Activated CD8-positive, alpha-beta memory T cell treated with anti-CD3 and anti-CD28 coated beads, Interleukin-2, amount 50 U/mL, for 24 hours (primary cell): Measurements from ENCODE around the gene TAP1.

Experiments used
- DNase-seq: peaks from one replicate; pipeline ENCODE4 v3.0.0-alpha.2; 2020; ENCODE audit errors: extremely low read depth

TAP1 gene

DNA sequence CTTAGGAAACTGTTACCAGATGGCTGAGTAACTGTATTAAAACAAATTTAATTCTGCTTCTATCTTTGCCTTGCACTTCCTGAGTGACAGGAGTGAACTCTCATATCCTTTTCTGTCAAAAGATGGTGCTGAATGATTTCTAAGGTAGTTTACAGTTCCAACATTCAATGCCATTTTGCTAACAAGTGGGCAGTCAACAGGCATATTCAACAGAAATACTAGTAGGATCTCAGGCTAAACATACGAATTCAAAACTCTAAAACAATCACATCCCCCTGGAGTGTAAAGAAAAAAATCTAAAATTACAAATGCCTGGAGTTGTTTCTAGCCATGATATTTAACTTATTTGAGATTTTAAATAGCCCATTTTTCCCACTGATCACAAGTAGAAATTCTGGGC is 7.2 kb upstream of the TAP1 start:
- DNase-seq = no peak

DNA sequence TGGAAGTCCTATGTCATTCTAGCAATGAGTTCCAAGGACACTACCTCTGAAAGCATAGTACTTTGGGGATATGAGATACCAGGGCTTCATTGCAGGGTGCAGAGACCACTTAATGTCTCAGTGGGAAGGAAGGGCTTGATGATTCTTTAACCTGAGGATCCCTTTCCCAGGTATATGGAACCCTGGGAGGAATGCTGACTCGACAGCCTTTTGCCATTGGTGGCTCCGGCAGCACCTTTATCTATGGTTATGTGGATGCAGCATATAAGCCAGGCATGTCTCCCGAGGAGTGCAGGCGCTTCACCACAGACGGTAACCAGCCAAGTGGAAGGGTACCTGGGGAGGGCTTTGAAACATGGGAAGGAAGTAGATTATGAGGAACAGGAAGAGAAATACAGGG is 4.7 kb upstream of the TAP1 start:
- DNase-seq = no peak

DNA sequence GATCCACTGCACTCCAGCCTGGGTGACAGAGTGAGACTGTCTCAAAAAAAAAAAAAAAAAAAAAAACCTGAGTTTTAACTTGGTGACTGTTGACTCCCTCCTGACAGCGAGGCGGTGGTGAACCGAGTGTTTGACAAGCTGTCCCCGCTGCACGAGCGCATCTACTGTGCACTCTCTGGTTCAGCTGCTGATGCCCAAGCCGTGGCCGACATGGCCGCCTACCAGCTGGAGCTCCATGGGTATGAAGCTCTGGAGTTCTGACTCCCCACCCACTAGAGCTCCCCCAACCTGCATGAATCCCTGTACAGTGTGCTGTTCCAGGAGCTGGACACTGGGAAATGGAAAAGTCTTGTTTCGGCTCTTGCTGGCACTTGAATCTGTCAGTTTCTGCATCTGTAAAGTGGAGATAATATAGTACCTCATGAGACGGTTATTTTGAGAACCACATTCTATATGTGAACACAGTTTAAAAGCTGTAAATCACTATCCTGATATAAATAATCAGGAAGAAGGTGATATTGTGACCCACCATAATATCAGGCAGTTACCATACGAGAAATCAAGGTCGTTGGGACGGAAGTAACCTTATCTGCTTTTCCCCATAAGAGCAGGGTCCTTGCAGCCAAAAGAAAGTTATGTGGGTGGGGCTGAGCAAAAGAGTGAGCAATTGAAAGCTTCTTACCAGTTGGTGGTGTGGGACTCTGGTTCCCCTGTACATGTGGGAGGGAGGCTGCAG is 3.8 kb upstream of the TAP1 start:
- DNase-seq = no peak

DNA sequence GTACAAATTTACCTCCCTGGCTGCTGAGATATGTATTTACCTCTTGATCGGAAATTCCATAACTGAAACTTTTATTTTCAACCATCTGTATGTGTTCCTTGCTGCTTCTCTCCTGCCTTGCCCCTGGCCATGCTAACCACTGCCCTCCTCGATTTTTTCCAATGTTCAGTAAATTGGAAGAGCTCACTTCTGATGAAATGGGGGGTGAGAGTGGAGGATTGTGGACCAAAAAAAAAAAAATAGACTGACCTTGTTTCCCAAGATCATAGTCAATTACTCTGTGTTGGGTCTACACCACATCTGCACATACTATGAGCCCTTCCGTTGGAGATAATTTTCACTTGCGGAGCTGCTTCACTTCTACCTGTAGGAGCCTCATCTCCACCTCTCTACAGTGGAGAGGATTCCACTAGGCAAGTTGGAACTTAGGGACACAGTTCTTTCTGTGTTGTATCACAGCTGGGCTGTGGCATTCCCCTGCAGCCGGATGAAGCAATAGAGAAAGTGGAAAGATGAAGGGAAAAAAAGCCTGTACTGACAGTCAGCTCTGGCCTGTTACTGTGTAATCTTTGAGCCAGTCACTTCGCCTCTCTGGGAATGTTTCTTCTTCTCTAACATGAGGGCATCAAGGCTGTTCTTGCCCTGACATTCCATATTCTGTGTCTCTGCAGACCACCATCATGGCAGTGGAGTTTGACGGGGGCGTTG is 2.1 kb upstream of the TAP1 start:
- DNase-seq = no peak

DNA sequence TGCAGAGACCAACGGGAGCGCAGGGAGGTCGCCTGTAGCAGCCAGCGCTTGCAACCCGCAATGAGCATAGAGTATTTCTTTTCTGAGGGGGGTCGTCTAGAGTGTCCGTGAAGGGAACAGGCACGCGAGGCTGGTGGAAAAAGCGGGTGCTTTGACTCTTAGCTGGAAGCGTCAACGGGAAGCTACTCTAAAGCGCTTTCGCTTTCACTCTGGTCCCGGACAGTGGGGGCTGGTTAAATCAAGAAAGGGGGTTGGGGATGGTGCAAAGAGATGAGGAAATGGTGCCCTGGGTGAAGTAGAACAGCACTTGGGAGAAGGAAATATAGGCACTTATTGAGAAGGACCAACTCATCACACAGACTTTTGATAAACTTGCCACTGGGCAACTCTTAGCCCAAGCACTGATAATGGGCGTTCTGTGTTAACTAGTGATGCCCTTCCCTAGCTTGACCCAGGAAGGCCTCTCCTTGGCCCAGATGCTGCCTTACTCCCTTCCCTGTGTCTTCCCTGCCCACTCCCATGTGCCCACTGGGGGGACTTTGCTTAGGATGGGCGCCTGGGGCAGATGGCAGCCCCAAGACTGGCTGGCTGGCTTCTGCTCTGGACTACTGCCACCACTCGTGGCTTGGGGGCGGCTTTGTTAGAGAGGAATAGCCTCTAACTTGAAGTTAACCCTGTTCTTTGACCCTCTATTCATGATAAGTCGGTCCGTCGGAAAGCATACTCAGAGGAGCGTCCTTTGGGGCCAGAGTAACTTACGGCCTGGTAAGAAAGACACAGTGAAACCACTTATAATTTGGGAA is 1.1 kb upstream of the TAP1 start:
- DNase-seq = no peak

DNA sequence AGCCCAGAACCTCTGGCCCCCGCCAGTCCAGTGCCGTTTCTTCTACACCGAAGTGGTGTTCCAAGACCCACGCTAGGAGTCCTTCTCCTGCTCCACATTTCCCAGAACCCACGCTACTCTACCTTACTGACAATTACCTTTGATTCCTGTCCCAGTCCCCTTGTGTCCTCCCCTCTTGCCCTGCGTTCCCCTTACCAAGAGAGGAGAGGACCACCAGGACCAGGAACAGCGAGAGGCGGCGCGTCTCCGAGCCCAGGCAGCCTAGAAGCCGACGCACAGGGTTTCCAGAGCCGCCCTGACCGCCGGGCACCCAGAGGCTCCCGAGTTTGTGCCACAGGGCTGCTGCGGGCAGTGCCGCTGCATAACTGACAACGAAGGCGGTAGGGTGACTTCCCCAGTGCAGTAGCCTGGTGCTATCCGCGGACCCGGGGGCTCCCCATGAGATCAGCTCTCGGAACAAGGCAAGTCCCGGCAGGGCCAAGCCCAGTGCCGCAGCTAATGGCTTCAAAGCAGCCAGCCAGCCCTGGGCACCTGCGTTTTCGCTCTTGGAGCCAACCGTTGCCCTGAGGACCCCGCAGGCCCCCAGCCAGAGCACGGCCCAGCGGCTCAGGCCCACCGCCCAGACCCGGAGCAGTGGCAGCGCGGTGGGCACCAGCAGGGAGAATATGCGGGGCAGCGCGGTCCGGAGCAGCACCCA is 512 bp downstream of the TAP1 start:
- no peak for DNase-seq

DNA sequence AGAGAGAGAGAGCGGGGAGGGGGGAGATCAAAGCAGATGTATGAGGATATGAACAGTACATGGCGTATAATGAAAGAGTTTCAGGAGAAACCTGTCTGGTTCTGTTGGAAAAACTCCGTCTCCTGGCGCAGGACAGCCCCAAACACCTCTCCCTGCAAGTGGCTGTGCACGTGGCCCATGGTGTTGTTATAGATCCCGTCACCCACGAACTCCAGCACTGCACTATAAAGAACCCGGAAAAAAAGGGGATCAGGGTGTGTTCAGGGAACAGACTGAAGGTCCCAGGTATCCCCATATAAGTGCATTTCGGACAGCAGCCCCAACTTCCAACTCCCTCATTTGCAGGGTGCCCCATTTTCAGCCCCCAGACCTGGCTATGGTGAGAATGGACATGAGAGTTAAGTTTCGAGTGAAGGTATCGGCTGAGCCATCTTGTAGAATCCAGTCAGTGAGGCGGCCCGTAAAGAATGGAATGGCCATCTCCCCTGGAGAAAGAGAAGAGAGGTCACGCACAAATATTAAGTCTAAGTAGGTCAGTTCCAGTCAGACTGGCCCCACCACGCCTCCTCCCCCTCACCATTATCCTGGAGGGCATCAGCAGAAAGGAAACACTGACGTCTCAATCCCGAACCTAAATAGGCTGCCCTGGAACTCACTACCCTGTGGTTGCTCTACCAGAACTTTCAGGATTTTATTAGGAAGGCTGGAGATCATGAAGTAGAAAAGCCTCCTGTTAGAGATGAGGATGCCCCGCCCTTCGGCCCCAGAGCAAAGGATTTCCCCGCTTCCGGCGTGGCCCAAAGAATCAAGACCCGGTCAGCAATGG is 1.3 kb downstream of the TAP1 start:
- no peak for DNase-seq

DNA sequence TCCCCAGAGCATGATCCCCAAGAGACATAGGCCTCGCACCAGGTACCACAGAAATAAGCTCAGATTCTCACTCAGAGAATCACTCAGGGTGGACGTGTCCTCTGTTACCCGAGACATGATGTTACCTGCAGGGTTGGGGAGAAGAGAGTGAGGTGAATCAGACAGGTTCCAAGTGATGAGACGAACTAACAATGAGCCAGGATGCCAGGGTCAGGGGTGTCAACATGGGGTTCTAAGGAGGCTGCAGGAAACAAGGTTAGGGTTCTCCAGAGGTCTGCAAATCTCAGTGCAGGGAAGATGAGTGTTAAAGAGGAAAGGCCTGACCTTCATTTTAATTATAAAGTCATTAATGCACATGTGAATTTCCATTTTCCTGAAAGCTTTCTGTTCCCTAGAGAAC is 2.5 kb downstream of the TAP1 start:
- no peak for DNase-seq

DNA sequence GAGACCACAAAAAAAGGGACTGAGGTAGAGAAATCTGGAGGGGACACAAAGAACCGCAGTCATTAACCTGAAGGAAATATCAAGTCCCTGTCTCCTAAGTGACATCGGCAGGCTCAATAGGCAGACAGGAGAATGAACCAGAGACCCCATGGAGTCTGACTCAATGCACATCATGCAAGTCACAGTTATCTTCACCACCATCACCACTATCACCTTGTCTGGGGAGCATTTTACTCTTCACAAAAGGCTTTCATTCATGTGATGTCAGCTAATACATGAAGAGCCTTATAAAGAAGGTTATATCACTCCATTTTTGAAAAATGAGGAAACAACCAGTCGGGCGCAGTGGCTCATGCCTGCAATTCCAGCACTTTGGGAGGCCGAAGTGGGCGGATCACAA is 4.4 kb downstream of the TAP1 start:
- no peak for DNase-seq

DNA sequence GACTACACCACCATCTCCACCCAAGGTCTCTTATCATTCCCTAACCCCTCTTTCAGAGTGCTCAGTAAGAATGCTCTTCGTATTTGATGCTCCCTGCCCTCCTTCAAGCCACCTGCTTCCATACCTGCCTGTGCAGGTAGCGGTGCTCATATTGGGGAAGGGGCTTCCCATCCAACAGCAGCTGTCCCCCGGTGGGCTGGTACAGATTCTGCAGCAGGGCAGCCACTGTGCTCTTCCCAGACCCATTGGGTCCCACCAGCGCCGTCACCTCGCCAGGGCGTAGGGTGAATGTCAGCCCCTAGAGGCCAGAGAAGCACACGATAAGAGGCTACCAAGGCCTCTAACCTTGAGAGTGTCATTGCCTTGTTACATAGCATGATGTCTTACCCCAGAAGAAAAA is 5.7 kb downstream of the TAP1 start:
- DNase-seq = no peak

DNA sequence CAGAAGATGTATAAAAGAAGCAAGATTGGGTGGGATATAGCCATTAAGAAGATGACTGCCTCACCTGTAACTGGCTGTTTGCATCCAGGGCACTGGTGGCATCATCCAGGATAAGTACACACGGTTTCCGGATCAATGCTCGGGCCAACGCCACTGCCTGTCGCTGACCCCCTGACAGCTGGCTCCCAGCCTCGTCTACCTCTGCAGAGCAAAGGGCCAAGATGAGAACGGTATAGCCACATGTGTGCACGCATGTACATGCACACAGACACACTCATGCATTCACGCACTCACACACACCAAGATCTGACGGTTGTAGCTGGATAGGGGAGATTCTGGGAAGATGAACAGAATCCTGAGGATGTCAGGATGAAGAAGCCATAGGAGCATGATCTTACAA is 6.5 kb downstream of the TAP1 start:
- no peak for DNase-seq

DNA sequence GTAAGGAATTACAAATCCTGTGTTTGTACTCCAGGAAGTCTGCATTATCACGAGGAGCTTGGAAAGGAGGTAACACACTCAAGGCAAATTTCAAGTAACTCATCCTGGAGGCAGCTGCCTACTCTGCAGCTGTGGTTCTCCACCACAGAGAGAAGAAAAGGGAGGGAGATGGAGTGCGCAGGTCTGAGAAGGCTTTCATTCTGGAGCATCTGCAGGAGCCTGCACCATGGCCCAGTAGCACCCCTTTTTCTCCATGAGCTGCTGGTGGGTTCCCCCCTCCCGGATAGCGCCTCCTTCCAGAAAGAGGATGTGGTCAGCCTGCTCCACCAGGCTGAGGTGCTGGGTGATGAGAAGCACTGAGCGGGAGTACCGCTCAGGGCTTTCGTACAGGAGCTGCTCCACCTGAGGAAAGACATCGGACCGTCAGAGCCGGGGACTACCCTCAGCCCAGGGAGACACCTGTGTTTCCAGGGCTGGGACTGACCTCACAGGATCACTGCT is 8.1 kb downstream of the TAP1 start:
- no peak for DNase-seq

DNA sequence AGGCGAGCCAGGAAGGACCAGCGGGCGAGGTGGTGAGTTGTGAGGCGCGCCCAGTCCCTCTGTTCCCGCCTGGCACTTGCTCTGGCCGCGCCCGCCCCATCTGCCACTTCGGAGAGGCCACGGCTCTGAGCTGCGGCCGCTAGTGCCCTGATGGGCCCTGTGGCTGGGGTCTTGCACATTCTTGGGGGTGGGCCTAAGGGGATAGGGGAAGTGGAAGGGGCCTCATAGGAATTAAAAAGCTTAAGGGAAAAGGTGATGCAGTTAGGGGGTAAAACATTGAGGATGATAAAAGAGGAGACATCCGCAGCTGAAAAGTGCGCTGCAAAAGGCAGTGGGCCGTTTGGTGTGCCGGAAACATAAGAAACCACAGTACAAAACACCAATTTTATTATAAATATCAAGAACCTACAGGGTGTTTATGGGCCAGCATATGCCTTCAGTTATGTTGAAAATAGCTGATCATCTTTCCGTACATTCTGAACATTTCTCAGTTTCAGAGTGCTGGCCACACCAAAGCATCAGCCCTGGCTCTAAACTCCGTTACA is 8.6 kb downstream of the TAP1 start:
- DNase-seq = no peak

DNA sequence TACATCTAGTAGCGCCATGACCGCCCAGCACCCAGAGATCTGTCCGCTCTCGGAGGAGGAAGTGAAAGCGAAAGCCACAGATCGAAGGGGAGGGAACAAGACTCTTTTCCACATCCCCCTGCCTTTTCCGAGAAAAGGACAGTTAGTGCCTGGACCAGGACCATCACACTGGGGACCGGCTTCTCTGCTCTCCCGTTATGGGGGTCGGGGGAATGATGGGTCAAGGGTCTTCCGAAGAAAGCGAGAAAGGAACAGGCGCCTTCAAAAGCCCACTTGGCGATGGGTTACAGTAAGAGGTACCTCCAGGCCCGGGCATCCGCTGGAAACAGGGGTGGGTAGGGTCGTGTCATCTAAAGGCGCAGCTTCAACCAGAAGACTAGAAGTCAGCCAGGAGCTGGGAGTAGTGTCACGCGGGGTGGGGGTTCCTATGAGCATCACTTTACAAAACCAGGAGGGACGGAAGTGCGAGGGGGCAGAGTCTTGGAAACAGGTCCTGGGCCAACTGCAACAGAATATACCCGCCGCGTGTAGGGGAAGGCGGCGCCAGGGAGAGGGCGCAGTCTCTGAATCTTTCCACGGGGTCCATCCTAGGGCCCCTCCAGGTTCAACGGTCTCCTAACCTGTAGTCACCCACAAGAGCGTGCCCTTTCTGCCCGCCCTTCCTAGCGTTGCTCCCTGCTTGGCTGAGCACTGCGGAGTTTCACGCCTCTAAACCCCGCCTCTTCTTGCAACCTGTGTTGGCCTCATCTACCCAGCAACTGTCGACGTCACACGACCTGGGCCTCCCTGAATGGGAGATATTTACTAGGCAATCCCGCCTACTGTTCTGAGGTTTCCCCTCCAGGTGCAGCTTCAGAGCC is 9.3 kb downstream of the TAP1 start, which contains the start of gene PSMB8:
PSMB8 (minus strand) TSS at position 69 of the 860 bp plus-strand sequence; CDS start at position 18, 51 bp downstream.
- DNase-seq = peak; percentile 99

DNA sequence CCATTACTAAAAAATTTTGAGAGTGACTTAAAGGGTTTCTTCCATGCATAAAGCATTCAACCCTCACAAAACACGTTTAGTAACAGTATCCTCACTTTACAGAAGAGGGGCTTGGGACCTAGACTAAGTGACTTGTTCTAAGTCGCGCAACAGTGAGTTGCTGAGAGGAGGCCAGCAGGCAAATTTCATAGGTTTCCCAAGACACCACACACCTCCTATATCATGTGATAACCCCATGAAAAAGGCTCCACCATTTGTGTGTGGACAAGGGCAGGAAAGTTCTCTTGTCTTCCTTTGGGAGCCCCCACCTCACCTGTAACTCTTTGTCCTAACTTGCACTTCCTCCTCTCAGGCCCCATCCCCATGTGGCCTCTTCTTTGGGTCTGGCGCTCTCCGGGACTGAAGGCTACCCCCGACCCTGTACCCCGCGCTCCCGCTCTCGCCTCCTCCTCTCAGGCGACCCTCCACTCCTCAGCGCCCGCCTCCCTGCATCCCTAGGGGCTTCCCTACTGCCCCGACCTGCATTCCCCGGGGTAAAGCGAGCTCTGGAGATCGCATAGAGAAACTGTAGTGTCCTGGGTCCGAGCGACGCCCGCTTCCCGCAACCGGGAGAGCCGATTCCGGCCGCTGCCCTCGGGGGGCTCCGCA is 10.0 kb downstream of the TAP1 start:
- DNase-seq = no peak

DNA sequence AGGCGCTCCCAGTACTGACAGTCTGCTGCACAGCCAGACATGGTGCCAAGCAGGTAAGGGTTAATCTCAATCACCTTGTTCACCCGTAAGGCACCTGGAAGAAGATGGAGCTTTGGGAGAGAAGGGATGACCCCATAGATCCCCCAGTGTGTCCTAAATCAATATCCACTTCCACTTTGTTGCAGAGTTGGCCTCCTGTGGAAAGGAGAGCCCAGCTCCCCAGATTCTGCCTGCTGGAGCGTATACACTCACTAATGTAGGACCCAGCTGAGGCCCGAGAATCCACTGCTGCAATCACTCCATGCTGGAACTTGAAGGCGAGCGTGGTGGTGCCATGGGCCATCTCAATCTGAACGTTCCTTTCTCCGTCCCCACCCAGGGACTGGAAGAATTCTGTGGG is 10.8 kb downstream of the TAP1 start:
- DNase-seq = no peak

DNA sequence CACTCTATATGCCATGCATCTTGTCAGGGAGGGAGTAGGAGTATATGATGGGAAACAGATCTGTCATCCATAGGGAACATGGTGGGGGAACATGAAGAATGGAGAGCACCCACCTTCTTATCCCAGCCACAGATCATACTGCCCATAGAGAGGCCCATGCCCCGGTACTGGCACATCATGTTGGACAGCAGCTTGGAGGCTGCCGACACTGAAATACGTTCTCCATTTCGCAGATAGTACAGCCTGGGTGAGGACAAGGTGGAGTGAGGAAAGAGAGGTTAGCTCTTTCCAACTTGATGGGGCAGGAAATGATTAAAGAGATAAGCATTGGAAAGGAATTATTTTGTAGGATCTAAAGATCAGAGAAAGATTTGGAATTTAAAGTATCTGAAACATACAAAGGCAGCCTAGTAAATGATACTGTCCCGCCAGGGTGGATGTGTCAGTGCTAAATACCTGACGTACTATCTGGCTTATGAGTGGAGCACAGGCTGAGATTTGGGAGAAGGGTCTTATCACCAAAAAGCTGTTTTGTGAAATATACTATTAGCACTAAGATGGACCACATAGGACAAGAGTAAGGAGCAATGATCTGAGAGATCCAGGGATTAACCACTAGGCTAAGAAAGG is 11.4 kb downstream of the TAP1 start:
- DNase-seq = no peak

DNA sequence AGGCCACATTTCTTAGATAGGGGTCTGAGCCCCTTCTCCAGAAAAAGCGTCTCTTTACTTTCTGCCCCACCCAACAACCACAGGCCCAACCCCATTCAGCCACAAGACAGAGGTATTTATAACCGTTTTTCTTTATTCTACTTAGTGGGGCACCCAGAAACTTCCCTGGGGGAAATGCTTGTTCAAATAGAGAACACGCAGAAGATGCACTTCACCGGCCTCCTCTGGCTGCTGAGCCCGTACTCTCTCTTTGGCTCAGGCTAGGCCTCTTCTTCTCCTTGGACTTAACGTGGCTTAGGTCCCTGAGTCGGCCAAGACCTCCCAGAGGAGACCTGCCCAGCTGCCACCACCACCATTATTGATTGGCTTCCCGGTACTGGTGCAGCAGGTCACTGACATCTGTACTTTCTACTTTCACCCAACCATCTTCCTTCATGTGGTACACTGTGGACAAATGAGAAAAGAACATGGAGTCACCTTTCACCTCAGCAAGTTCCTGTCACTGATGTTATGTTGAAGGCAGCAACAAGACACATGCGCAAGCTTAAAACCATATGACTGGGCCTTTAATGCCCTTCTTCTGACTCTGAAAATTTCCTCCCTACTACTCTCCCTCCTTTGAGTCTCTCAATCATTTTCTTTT is 12.8 kb downstream of the TAP1 start:
- DNase-seq = no peak
